Thyroid gland (tissue), 4 donors: ENCODE results near the gene PLCD1. TPM values are rescaled to one million over a fixed set of nuclear protein-coding genes. Genes with fewer than 3 reads are reported as not detected.
"Not testable (repeated sequence)": the region's sequence is repeated elsewhere in the genome, so short reads cannot be mapped to it uniquely, and the experiment has no call there.

Experiments
- DNase-seq, 2 donors: peaks; one replicate each; pipeline ENCODE4 v3.0.0-alpha.2; 2019
- H3K27ac ChIP-seq, 3 donors: fragments of 200-600 bp; sonication (generic); 1 replicate in 2 of 3; 2 replicates in 1 of 3; pipeline ENCODE4 v1.5.1; 2016 to 2019; ENCODE audit warnings: mild to moderate bottlenecking in 1 of 3, moderate library complexity in 1 of 3
- H3K27me3 ChIP-seq: fragments of 200-600 bp; sonication (generic); one replicate; pipeline ENCODE4 v1.5.1; 2019
- H3K36me3 ChIP-seq, 2 donors: fragments of 200-600 bp; sonication (generic); one replicate each; pipeline ENCODE4 v1.5.1; 2016 to 2019
- H3K4me1 ChIP-seq, 2 donors: fragments of 200-600 bp; sonication (generic); one replicate each; pipeline ENCODE4 v1.5.1; 2017 to 2019
- H3K4me3 ChIP-seq, 3 donors: fragments of 200-600 bp; sonication (generic); replicated peaks in 1 of 3; 1 replicate in 2 of 3; 2 replicates in 1 of 3; pipeline ENCODE4 v1.5.1; 2016; ENCODE audit warnings: mild to moderate bottlenecking in 1 of 3
- H3K9me3 ChIP-seq: fragments of 200-600 bp; sonication (generic); one replicate; pipeline ENCODE4 v1.5.1; 2017
- CTCF ChIP-seq, 6 experiments: fragments of 200-600 bp in 3 of 6; fragments of 450-650 bp in 3 of 6; sonication (generic) in 3 of 6; IDR thresholded peaks; one replicate each; pipeline ENCODE4 v1.5.1; 2016 to 2019; ENCODE audit warnings: antibody characterized with exemption in 6 of 6, mild to moderate bottlenecking in 2 of 6, inconsistent platforms in 1 of 6, moderate library complexity in 1 of 6
- POLR2A ChIP-seq, 2 donors: fragments of 450-650 bp; IDR thresholded peaks; one replicate each; pipeline ENCODE4 v1.6.1; 2017; ENCODE audit warnings: antibody characterized with exemption in 2 of 2, mild to moderate bottlenecking in 2 of 2, moderate library complexity in 1 of 2
- WGBS, 2 donors: methylation state at CpG; one replicate each; pipeline ENCODE4 v1.1.5; 2017; 5-methylcytosine and 5-hydroxymethylcytosine counted together
- intact Hi-C: fragments of 100-400 bp; cut with DNase I; formaldehyde crosslinking; loops from one replicate; pipeline ENCODE4 v1.15.1; 2023
- total RNA-seq, 4 donors: library from RNA; depleted of rRNA; stranded (reverse); fragments of >200 nt; gene quantifications; one replicate each; pipeline ENCODE4 v1.2.3, GENCODE V29; 2016

Gene PLCD1
- total RNA-seq, 4 donors from 2014 or later, result 13.8 to 19.9 (median 16.0) TPM

- intact Hi-C loops, result no loop called here
- 94 to 95% methylated on average over 5 of the region's 5 CpGs for WGBS, 2 donors
- TF ChIP-seq POLR2A (IDR thresholded peaks at IDR 0.05), result no peak
- Histone ChIP-seq H3K4me1 (peaks cover 6 to 13% of the 10 kb centered on the region in 2 donors), H3K36me3 (no peaks in the 10 kb centered on the region), H3K4me3 (no peak overlapping the region), H3K9me3 (no peaks in the 10 kb centered on the region), H3K27me3 (no peaks in the 10 kb centered on the region), H3K27ac (no peak overlapping the region)
- DNase-seq, result no peak
Observed at GRCh38 chr3:38036286-38036685, 6.8 kb upstream of the PLCD1 start.

GRCh38 chr3:38034335-38034734 is 4.9 kb upstream of the PLCD1 start:
- intact Hi-C loops, result not testable (repeated sequence)
- WGBS, 2 donors, result 86 to 92% methylated on average over 9 of the region's 9 CpGs

GRCh38 chr3:38033586-38033985 is 4.1 kb upstream of the PLCD1 start:
- 94 to 98% methylated on average over 6 of the region's 7 CpGs for WGBS, 2 donors
- H3K4me3 ChIP-seq, intact Hi-C loops, H3K36me3 ChIP-seq, H3K27me3 ChIP-seq, DNase-seq, H3K9me3 ChIP-seq, H3K27ac ChIP-seq: not testable (repeated sequence)
- H3K4me1 ChIP-seq, result peaks cover 22 to 23% of the 10 kb centered on the region in 2 donors

More at GRCh38 chr3:38034335-38034734, 4.9 kb upstream of the PLCD1 start:
- peaks cover 19 to 22% of the 10 kb centered on the region in 2 donors for H3K4me1 ChIP-seq
- H3K4me3 ChIP-seq, H3K27ac ChIP-seq, H3K27me3 ChIP-seq, DNase-seq, H3K36me3 ChIP-seq, H3K9me3 ChIP-seq: not testable (repeated sequence)

GRCh38 chr3:38032328-38032865 is 3.0 kb upstream of the PLCD1 start:
- DNase-seq, result no peak
- Histone ChIP-seq H3K9me3 (no peaks in the 10 kb centered on the region), H3K4me3 (no peak overlapping the region), H3K27ac (no peak overlapping the region), H3K27me3 (no peaks in the 10 kb centered on the region), H3K4me1 (peaks cover 22 to 25% of the 10 kb centered on the region in 2 donors), H3K36me3 (no peaks in the 10 kb centered on the region)
- 100% methylated on average over 1 of the region's 1 CpG for WGBS, 2 donors
- intact Hi-C loops, result no loop called here
- no peak for TF ChIP-seq CTCF (IDR thresholded peaks at IDR 0.05)
- no peak for TF ChIP-seq POLR2A (IDR thresholded peaks at IDR 0.05)

- no peak for TF ChIP-seq CTCF (IDR thresholded peaks at IDR 0.05)
- peak in 1 of 2 donors; percentile 10 for TF ChIP-seq POLR2A (IDR thresholded peaks at IDR 0.05)
- intact Hi-C loops, result no loop called here
- Histone ChIP-seq H3K36me3 (no peaks in the 10 kb centered on the region), H3K4me1 (peaks cover 22 to 25% of the 10 kb centered on the region in 2 donors), H3K9me3 (no peaks in the 10 kb centered on the region), H3K4me3 (no peak overlapping the region), H3K27me3 (no peaks in the 10 kb centered on the region), H3K27ac (peak overlapping the region; percentile 41 to 94 (median 81))
- peak; percentile 76 to 80 for DNase-seq
- WGBS, 2 donors, result 47 to 55% methylated on average over 5 to 9 of the region's 9 CpGs
Observed at GRCh38 chr3:38031022-38031994, 1.9 kb upstream of the PLCD1 start.

- TF ChIP-seq POLR2A (IDR thresholded peaks at IDR 0.05) (no peak), CTCF (IDR thresholded peaks at IDR 0.05) (no peak)
- 54% methylated on average over 7 to 8 of the region's 8 CpGs for WGBS, 2 donors
- DNase-seq, result no peak
- peaks cover 31 to 33% of the 10 kb centered on the region in 2 donors for H3K4me1 ChIP-seq
- no peaks in the 10 kb centered on the region for H3K27me3 ChIP-seq
- intact Hi-C loops, result no loop called here
- peak overlapping the region; percentile 41 to 94 (median 81) for H3K27ac ChIP-seq
- H3K4me3 ChIP-seq, result peak overlapping the region in 2 of 3 donors; percentile 7 to 57
- no peaks in the 10 kb centered on the region for H3K36me3 ChIP-seq
- H3K9me3 ChIP-seq, result no peaks in the 10 kb centered on the region
Observed at GRCh38 chr3:38030126-38031021, 932 bp upstream of the PLCD1 start.
